Thyroid gland (tissue), 4 donors: ENCODE measurements around the gene NRN1L.

Experiments used
- POLR2A ChIP-seq, 2 donors: fragments of 450-650 bp; IDR thresholded peaks; one replicate each; pipeline ENCODE4 v1.6.1; 2017; ENCODE audit warnings: antibody characterized with exemption in 2 of 2, mild to moderate bottlenecking in 2 of 2, moderate library complexity in 1 of 2
- TF ChIP-seq, protein P1 (sequence below), 6 experiments: fragments of 200-600 bp in 3 of 6; fragments of 450-650 bp in 3 of 6; sonication (generic) in 3 of 6; IDR thresholded peaks; one replicate each; pipeline ENCODE4 v1.5.1; 2016 to 2019; ENCODE audit warnings: antibody characterized with exemption in 6 of 6, mild to moderate bottlenecking in 2 of 6, inconsistent platforms in 1 of 6, moderate library complexity in 1 of 6

- TF ChIP-seq, protein P1, sequence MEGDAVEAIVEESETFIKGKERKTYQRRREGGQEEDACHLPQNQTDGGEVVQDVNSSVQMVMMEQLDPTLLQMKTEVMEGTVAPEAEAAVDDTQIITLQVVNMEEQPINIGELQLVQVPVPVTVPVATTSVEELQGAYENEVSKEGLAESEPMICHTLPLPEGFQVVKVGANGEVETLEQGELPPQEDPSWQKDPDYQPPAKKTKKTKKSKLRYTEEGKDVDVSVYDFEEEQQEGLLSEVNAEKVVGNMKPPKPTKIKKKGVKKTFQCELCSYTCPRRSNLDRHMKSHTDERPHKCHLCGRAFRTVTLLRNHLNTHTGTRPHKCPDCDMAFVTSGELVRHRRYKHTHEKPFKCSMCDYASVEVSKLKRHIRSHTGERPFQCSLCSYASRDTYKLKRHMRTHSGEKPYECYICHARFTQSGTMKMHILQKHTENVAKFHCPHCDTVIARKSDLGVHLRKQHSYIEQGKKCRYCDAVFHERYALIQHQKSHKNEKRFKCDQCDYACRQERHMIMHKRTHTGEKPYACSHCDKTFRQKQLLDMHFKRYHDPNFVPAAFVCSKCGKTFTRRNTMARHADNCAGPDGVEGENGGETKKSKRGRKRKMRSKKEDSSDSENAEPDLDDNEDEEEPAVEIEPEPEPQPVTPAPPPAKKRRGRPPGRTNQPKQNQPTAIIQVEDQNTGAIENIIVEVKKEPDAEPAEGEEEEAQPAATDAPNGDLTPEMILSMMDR (IDR thresholded peaks at IDR 0.05) = no peak
- no peak for TF ChIP-seq POLR2A (IDR thresholded peaks at IDR 0.05)
Observed at GRCh38 chr16:67853670-67854069, 31.0 kb upstream of the NRN1L start.
